K562 (cell line): ENCODE measurements around the gene CCM2. TPM values are rescaled to one million over a fixed set of nuclear protein-coding genes. Genes with fewer than 3 reads are reported as not detected.
A peak's percentile ranks its signal among the peaks of the same experiment; 100 is the strongest.

Experiments
- ATAC-seq: fragments of 200-7000 bp; cut with Tn5 transposase; 3 replicates; pipeline ENCODE4 v1.9.1; 2020; ENCODE audit warnings: moderate library complexity
- BruUV-seq: library from RNA; stranded (reverse); fragments of 400-500 nt; replicated peaks from 2 replicates; lab custom pipeline; 2021; lab: Mats Ljungman, UMichigan
- CTCF ChIA-PET: fragments of 300-600 bp; formaldehyde crosslinking; extraction: SDS; loops from one replicate; lab custom pipeline; 2021; ENCODE audit warnings: low intra/inter-chr PET ratio; lab: Yijun Ruan, JAX
- POLR2A ChIA-PET: fragments of 300-600, 350-650 bp; sonication (Branson Sonifier 250); formaldehyde crosslinking; extraction: SDS; loops from one replicate; lab custom pipeline; 2021; ENCODE audit warnings: antibody characterized with exemption, inconsistent platforms; lab: Yijun Ruan, JAX
- DNase-seq, 4 experiments: peaks; one replicate each; pipeline versions ENCODE4 v3.0.0 to v3.0.0-alpha.2; 2011 to 2018; ENCODE audit warnings: low spot score in 3 of 4, mixed read lengths in 3 of 4; ENCODE audit errors: extremely low read depth in 1 of 4
- FAIRE-seq: peaks from 2 replicates; lab custom pipeline; 2011; peaks lifted over from hg19 to GRCh38; lab: Jason Lieb, UNC
- H2AFZ ChIP-seq: 2 replicates; pipeline ENCODE4 v1.6.0; 2011; ENCODE audit warnings: low read depth, low read length, control low read depth, inconsistent platforms
- H3K27ac ChIP-seq: fragments of 200-600 bp; 3 replicates; pipeline ENCODE4 v1.8.0; 2011; ENCODE audit warnings: low read depth, mild to moderate bottlenecking, control low read depth, inconsistent platforms, low read length, moderate library complexity, mixed read lengths; ENCODE audit errors: extremely low read depth
- H3K27me3 ChIP-seq, 2 experiments: fragments of 300-600 bp in 1 of 2; 2 replicates in 1 of 2; 3 replicates in 1 of 2; pipeline versions ENCODE4 v1.6.0 to v1.8.0; 2011; ENCODE audit warnings: inconsistent platforms in 2 of 2, low read length in 2 of 2, mild to moderate bottlenecking in 1 of 2, mixed read lengths in 1 of 2, moderate library complexity in 1 of 2; ENCODE audit not compliant: control insufficient read depth in 2 of 2, insufficient read depth in 2 of 2
- H3K36me3 ChIP-seq: fragments of 300-600 bp; 3 replicates; pipeline ENCODE4 v1.8.0; 2011; ENCODE audit warnings: mild to moderate bottlenecking, low read length, inconsistent platforms; ENCODE audit not compliant: control insufficient read depth, insufficient read depth
- H3K4me1 ChIP-seq, 2 experiments: fragments of 200-600 bp in 1 of 2; replicated peaks in 1 of 2; 2 replicates in 1 of 2; 3 replicates in 1 of 2; pipeline versions ENCODE4 v1.5.1 to v1.8.0; 2011; ENCODE audit warnings: inconsistent platforms in 2 of 2, low read length in 2 of 2, mild to moderate bottlenecking in 1 of 2, mixed read lengths in 1 of 2, moderate library complexity in 1 of 2; ENCODE audit not compliant: control insufficient read depth in 2 of 2, insufficient read depth in 2 of 2
- H3K4me2 ChIP-seq: 2 replicates; pipeline ENCODE4 v1.6.1; 2011; ENCODE audit warnings: low read length, control low read depth, inconsistent platforms, mixed read lengths; ENCODE audit not compliant: insufficient read depth
- H3K4me3 ChIP-seq: fragments of 200-600 bp; sonication (generic), shearing (Covaris generic); 2 replicates; pipeline ENCODE4 v1.5.1; 2016; ENCODE audit warnings: control low read depth, inconsistent platforms
- H3K79me2 ChIP-seq: fragments of 200-600 bp; 3 replicates; pipeline ENCODE4 v1.8.0; 2011; ENCODE audit warnings: low read length, inconsistent platforms; ENCODE audit not compliant: control insufficient read depth, insufficient read depth
- H3K9ac ChIP-seq, 2 experiments: 2 replicates each; pipeline versions ENCODE4 v1.6.0 to v1.6.1; 2011; ENCODE audit warnings: low read depth in 2 of 2, low read length in 2 of 2, control low read depth in 1 of 2, inconsistent platforms in 1 of 2, mild to moderate bottlenecking in 1 of 2, mixed read lengths in 1 of 2; ENCODE audit not compliant: insufficient read depth in 1 of 2
- H3K9me1 ChIP-seq: one replicate; pipeline ENCODE4 v1.6.0; 2011; ENCODE audit warnings: inconsistent platforms, mild to moderate bottlenecking, low read length, moderate library complexity; ENCODE audit not compliant: control insufficient read depth, insufficient read depth
- H3K9me3 ChIP-seq: replicated peaks from 2 replicates; pipeline ENCODE4 v1.5.1; 2011; ENCODE audit warnings: low read depth, low read length, inconsistent platforms; ENCODE audit not compliant: control insufficient read depth, insufficient read depth
- H4K20me1 ChIP-seq: replicated peaks from 2 replicates; pipeline ENCODE4 v1.6.1; 2011; ENCODE audit warnings: low read length, inconsistent platforms, mixed read lengths; ENCODE audit not compliant: control insufficient read depth, insufficient read depth
- CAMTA2 ChIP-seq: fragments of 250-450 bp; sonication (Bioruptor Pico); conservative IDR thresholded peaks from 2 replicates; pipeline ENCODE4 v1.5.1; 2022
- CHD1 ChIP-seq: fragments of 200-600 bp; sonication (generic); IDR thresholded peaks from one replicate; pipeline ENCODE4 v1.6.1; 2012; ENCODE audit warnings: mild to moderate bottlenecking, moderate library complexity, low read length, inconsistent platforms
- JUNB ChIP-seq: fragments of 450-650 bp; formaldehyde crosslinking; conservative IDR thresholded peaks from 2 replicates; pipeline ENCODE4 v1.4.0; 2020; ENCODE audit warnings: mild to moderate bottlenecking
- MED1 ChIP-seq: sonication (generic); formaldehyde crosslinking; IDR thresholded peaks from 2 replicates; pipeline ENCODE4 v1.8.1; 2023; ENCODE audit warnings: missing genetic modification reagents, borderline replicate concordance
- SIN3A ChIP-seq, 2 experiments: fragments of 150-350 bp in 1 of 2; IDR thresholded peaks; 2 replicates each; pipeline ENCODE4 v1.6.1; 2011 to 2016; ENCODE audit warnings: borderline replicate concordance in 2 of 2, low read depth in 2 of 2, low read length in 2 of 2, mild to moderate bottlenecking in 2 of 2, moderate library complexity in 2 of 2; ENCODE audit not compliant: control insufficient read depth in 1 of 2
- SNIP1 ChIP-seq: fragments of 450-650 bp; IDR thresholded peaks from 2 replicates; pipeline ENCODE4 v1.7.1; 2017; ENCODE audit warnings: low read depth, mild to moderate bottlenecking
- ZNF121 ChIP-seq: sonication (generic); formaldehyde crosslinking; conservative IDR thresholded peaks from 2 replicates; pipeline ENCODE4 v1.8.0; 2022; ENCODE audit warnings: missing genetic modification reagents
- ZNF140 ChIP-seq: fragments of 250-450 bp; sonication (Bioruptor Pico); IDR thresholded peaks from 2 replicates; pipeline ENCODE4 v1.8.0; 2021; ENCODE audit warnings: moderate library complexity, mild to moderate bottlenecking, inconsistent platforms
- ZNF696 ChIP-seq: fragments of 250-450 bp; sonication (Bioruptor Pico); conservative IDR thresholded peaks from 2 replicates; pipeline ENCODE4 v1.4.0; 2020; ENCODE audit warnings: mild to moderate bottlenecking, moderate library complexity
- WGBS: fragments of 100-300 bp; shearing (Covaris generic); methylation state at CpG from one replicate; pipeline ENCODE4 v1.1.6; 2016; ENCODE audit warnings: low coverage, mixed read lengths; ENCODE audit not compliant: insufficient coverage; ENCODE audit errors: missing lambda C conversion rate; 5-methylcytosine and 5-hydroxymethylcytosine counted together
- in situ Hi-C: fragments of 300-500 bp; cut with MboI; formaldehyde crosslinking; loops from 4 replicates; pipeline ENCODE4 v1.15.0; 2018; ENCODE audit warnings: inconsistent platforms, mixed read lengths
- intact Hi-C: fragments of 100-400 bp; cut with micrococcal nuclease; formaldehyde crosslinking; loops from 2 replicates; pipeline ENCODE4 v1.14.2; 2022
- polyA plus RNA-seq, 8 experiments: library from polyadenylated mRNA; depleted of rRNA in 4 of 8; stranded (reverse) in 5 of 8; unstranded in 3 of 8; fragments of >200 nt; fragmentation: Nextera tagmentation in 2 of 8; fragmentation: Illumina TruSeq in 1 of 8; extraction: Ambion mirVana in 2 of 8; extraction: Trizol in 1 of 8; gene quantifications; 2 replicates each; pipeline versions ENCODE4 v1.2.1 to v1.2.3, GENCODE V29; 2011 to 2014; ENCODE audit warnings: inconsistent platforms in 1 of 8, missing spikeins in 1 of 8
- total RNA-seq, 7 experiments: library from RNA; depleted of rRNA in 6 of 7; stranded (reverse); fragments of >200 nt in 6 of 7; fragmentation: Illumina TruSeq in 2 of 7; extraction: Trizol in 2 of 7; gene quantifications; 2 replicates each; pipeline versions ENCODE4 v1.2.1 to v1.2.3, GENCODE V29; 2011 to 2021; ENCODE audit warnings: low replicate concordance in 1 of 7
- TF ChIP-seq, protein P1 (sequence below): fragments of 250-450 bp; sonication (Bioruptor Pico); IDR thresholded peaks from 2 replicates; pipeline ENCODE4 v1.5.0; 2021; ENCODE audit warnings: mild to moderate bottlenecking, borderline replicate concordance
- TF ChIP-seq, protein P2 (sequence below): sonication (generic); IDR thresholded peaks from 2 replicates; pipeline ENCODE4 v1.6.1; 2016

Gene CCM2
- total and polyA plus RNA-seq, 9 of the 15 experiments (the other 6 are each of a cell fraction or from before 2014, with no cell fraction given): 0.41 to 38.6 (median 25.9) TPM

DNA sequence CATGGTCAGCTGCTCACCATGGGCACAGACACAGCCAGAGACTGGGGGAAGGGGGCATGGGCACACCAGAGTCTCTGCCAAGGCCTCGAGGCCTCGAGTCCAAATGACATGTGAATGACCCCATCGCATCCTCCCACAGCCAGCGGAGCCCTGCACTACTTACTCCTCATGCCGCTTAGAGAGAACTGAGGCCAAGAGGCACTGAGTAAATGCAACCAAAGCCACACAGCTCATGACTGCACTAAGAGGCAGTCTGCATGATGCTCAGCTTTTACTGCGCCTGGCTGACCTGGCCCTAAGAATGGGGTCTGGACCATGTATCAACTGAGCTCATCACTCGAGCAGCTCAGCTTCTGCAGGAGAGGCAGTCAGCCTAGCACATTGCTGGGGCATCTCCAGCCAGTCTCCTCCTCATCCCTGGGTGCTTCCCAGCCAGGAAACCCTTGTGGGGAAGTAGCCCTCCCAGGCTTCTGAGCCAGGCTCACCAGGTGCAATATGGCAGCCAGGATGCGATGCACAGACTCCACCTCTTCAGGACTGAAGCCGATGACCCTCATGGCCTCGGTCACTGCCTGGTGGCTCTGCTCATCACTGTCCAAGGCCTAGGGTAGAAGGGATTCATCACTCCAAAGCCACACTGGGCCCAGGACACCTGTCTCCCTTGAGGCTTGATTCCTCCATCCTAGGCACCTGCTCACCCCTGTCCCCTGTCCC lies 28.7 kb upstream of the CCM2 start (continued):
- TF ChIP-seq ZNF140 (CRISPR knock-in tag): no peak

DNA sequence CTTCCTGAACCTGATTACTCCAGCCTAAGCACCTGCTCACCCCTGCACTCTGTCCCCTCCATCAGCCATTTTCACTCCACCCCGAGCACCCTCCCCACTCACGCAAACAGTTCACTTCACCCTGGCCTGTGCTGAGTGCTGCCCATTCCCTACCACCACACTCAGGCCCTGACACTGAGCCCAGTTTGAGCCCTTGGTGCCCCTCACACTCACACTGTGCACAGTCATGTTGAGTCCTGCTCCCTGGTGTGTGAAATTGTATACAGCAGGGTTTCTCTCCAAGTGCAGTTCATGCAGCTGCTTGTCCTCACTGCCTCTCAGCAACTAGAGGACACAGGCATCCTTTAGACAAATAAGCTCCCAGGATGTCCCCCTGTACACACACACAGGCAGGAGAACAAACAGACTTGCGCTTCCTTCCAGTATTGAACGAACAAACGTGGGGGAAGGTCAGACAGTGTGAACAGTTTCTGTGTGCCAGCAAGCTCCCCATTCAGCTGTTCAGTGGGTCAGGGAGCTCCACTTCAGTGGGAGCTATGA lies 28.0 kb upstream of the CCM2 start:
- H3K36me3 ChIP-seq: no peaks in the 10 kb centered on the region
- BruUV-seq: no TSS peak
- H3K9ac ChIP-seq: peak overlapping the region in 1 of 2 experiments; percentile 56; a peak in 2 of 4 replicates
- intact Hi-C loops: loop anchor here (5.0 to 10.0 kb wide), 2 partner anchors 103 to 290 kb away; no protein-coding TSS in a partner anchor
- no peaks in the 10 kb centered on the region for H3K79me2 ChIP-seq
- CTCF ChIA-PET: no interaction called here
- H4K20me1 ChIP-seq: no peaks in the 10 kb centered on the region
- H3K27ac ChIP-seq: no peak overlapping the region
- in situ Hi-C loops: no loop called here
- ATAC-seq: no peak
- DNase-seq: no peak
- no peaks in the 10 kb centered on the region for H3K27me3 ChIP-seq
- POLR2A ChIA-PET: interaction anchor here (0.5 to 6.7 kb wide), 12 partner anchors 12 to 460 kb away, joined by 3 to 141 read pairs (median 4); partner anchors contain the start of genes PURB and TBRG4
- no peak for FAIRE-seq
- peaks cover 15 to 46% of the 10 kb centered on the region in 2 experiments; a peak in 4 of 5 replicates for H3K4me1 ChIP-seq
- WGBS: 40% methylated on average over 5 of the region's 5 CpGs
- TF ChIP-seq, protein P1, sequence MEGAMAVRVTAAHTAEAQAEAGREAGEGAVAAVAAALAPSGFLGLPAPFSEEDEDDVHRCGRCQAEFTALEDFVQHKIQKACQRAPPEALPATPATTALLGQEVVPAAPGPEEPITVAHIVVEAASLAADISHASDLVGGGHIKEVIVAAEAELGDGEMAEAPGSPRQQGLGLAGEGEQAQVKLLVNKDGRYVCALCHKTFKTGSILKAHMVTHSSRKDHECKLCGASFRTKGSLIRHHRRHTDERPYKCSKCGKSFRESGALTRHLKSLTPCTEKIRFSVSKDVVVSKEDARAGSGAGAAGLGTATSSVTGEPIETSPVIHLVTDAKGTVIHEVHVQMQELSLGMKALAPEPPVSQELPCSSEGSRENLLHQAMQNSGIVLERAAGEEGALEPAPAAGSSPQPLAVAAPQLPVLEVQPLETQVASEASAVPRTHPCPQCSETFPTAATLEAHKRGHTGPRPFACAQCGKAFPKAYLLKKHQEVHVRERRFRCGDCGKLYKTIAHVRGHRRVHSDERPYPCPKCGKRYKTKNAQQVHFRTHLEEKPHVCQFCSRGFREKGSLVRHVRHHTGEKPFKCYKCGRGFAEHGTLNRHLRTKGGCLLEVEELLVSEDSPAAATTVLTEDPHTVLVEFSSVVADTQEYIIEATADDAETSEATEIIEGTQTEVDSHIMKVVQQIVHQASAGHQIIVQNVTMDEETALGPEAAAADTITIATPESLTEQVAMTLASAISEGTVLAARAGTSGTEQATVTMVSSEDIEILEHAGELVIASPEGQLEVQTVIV (CRISPR knock-in tag): no peak
- TF ChIP-seq CAMTA2 (CRISPR knock-in tag) (no peak), JUNB (CRISPR knock-in tag) (no peak), SIN3A (IDR thresholded peaks at IDR 0.05; ENCODE audit: borderline replicate concordance in 2 of 2, control insufficient read depth in 1 of 2, low read depth in 2 of 2, low read length in 2 of 2) (no peak), ZNF121 (CRISPR knock-in tag) (no peak), SNIP1 (no peak), CHD1 (no peak), ZNF696 (CRISPR knock-in tag) (no peak), MED1 (CRISPR knock-in tag) (no peak)
- TF ChIP-seq, protein P2, sequence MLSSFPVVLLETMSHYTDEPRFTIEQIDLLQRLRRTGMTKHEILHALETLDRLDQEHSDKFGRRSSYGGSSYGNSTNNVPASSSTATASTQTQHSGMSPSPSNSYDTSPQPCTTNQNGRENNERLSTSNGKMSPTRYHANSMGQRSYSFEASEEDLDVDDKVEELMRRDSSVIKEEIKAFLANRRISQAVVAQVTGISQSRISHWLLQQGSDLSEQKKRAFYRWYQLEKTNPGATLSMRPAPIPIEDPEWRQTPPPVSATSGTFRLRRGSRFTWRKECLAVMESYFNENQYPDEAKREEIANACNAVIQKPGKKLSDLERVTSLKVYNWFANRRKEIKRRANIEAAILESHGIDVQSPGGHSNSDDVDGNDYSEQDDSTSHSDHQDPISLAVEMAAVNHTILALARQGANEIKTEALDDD: no peak
- TF ChIP-seq, all 486 proteins: peak for 0
- no peak overlapping the region for H2AFZ ChIP-seq
- no peak overlapping the region for H3K4me3 ChIP-seq
- no peaks in the 10 kb centered on the region for H3K9me3 ChIP-seq
- H3K4me2 ChIP-seq: no peak overlapping the region
- no peaks in the 10 kb centered on the region for H3K9me1 ChIP-seq
